A549 treated with ZK216348 at 1 μM for 4 hours (cell line): ENCODE data around the gene LYPLA2. TPM values are rescaled to one million over a fixed set of nuclear protein-coding genes. Genes with fewer than 3 reads are reported as not detected.

ENCODE experiments used
- total RNA-seq: library from RNA; stranded (reverse); fragments of 200-300 nt; extraction: Qiagen RNA extraction; gene quantifications from 5 replicates; pipeline ENCODE4 v1.2.3, GENCODE V29; 2022; ENCODE audit warnings: low read depth

The LYPLA2 gene
- total RNA-seq: 46.7 to 62.0 TPM (median 56.5 TPM) in 5 replicates

DNA sequence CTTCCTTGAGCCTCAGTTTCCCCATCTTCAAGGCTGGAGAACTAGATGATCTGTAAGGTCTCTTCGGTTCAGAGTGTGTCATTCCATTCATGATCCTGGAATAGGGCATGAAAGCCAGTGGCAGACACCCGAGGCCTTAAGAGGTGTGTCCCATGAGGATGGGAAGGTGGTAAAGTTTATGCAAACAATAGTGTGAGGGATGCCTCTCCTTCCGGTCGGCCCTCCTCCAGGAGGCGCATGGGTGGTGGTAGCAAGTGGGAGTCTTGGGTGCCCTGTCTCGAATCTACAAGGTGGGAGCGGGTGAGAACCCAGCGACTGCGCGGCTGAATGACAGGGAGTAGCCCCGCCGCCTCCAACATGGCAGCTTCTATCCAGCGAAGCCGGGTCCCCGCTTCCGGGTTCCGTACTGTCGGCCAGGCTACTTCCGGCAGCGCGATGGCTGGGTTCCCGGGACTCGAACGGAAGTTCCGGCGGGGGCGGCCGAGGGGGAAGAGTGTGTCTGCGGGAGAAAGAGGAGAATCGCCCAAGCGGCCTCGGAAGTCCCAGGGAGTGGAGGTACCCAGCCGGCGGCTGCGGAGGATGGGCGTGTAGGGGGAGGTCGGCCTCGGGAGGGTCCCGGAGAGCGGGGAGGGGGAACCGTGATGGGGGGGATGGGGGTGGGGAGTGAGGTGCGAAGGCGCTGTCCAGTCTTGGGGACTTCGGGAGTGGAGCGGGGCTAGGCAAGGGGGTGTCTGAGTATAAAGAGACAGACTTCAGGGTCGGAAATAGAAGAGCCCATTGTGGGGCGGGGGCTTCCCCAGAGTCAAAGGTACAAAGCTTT lies at the start of gene LYPLA2:
LYPLA2 (plus strand) TSS at position 450 of the 820 bp plus-strand sequence. CDS start 1,538 bp downstream, outside the sequence.

GRCh38 chr1:23743287-23744152 lies 47.4 kb upstream of the LYPLA2 start, which contains the start of gene ELOA:
ELOA (plus strand) TSS chr1:23743471; CDS start chr1:23743504, 33 bp downstream.

DNA sequence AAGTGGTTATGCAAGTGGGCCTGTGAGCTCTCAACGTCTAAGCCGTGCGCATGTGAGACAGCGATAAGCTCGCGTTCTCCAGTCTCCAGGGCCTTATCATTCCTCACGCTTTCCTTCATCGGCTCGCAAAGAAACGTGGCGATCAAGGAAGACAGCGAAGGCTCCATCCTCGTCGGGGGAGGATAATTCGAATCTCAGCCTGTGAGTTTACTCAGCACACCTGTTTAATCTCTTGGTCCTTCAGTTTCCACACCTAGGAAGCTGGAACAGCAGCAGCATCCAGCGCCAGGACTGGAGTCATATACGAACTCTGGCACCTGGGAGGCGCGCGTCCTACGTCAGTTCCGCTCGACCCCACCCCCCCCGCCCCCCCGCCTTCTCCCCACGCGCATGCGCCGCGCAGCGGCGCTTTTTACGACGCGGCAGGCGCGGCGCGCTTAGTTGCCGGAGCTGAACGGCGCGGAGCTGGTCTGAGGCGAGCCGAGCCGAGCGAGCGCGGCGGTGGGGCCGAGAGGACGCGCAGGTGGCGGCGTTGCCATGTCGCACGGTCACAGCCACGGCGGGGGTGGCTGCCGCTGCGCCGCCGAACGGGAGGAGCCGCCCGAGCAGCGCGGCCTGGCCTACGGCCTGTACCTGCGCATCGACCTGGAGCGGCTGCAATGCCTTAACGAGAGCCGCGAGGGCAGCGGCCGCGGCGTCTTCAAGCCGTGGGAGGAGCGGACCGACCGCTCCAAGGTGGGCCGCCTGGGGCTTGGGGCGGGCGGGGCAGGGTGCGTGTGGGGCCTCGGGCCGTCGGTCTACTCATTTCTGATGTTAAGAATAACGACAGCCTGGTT lies 12.7 kb upstream of the LYPLA2 start, which contains the start of gene PITHD1:
PITHD1 (plus strand) TSS at position 440 of the 836 bp plus-strand sequence; CDS start at position 538, 98 bp downstream.

DNA sequence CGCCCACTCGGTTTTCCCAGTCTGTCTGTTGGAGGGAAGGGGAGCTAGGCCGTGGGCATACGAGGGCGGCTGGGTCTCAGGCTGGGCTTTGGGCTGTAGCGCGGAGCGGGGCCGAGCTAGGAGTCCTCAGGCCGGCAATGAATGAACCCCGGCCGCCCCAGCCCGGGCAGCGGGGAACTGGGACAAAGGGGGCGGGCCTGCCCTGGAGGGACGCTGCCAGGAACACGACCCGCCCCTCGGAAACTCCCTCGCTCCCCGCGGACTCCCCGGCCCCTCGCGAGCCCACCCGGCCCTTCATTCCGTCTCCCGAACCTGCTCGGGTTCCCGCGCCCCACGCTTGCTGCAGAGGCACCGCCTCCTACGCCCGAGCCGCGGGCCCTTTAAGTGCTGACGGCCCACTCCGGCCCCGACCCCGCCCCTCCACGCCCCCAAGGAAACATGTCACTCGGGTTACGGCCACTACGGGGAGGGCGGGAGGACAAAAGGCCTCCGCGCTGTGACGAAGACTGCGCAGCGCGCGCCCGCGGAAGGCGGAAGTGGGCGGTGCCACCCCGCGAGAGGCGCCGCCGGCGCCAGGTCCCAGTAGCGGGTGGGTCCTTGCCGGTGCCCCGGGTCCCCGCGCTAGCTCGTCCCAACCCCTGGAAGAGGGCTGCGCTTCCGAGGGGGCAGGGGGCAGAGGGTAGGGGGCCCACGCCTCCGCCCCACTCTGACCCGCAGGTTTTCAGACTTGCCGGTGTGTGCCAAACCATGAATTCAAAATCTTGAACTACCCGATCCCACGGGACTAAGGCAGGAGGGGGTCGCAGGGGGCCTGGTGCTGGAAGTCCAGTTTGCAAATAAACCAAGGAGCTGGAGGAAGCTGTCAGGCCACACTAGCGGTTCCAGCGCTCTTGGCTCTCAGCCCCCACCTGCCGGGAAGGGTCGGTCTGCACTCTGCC lies 9.7 kb downstream of the LYPLA2 start, which contains the start of gene GALE:
GALE (minus strand) TSS at position 355 of the 938 bp plus-strand sequence. CDS start 1,747 bp downstream, outside the sequence.

GRCh38 chr1:23825076-23825761 lies 34.3 kb downstream of the LYPLA2 start, which contains the start of gene HMGCL:
HMGCL (minus strand) TSS chr1:23825429; CDS start chr1:23825415, 14 bp downstream.

Other genes starting within 250 kb of the LYPLA2 start
- gene ID3, start 231.6 kb upstream of the LYPLA2 start, total RNA-seq: 230 to 501 TPM (median 359 TPM) in 5 replicates
- gene RPL11, start 99.3 kb upstream of the LYPLA2 start, total RNA-seq: 1,347 to 1,706 TPM (median 1,388 TPM) in 5 replicates
- gene ELOA, start 47.7 kb upstream of the LYPLA2 start, total RNA-seq: 26.2 to 30.9 TPM (median 29.8 TPM) in 5 replicates
- 32.1 to 36.3 TPM (median 34.7 TPM) in 5 replicates for gene PITHD1, start 12.7 kb upstream of the LYPLA2 start, total RNA-seq
- gene GALE, start 9.6 kb downstream of the LYPLA2 start, total RNA-seq: 64.6 to 71.1 TPM (median 69.7 TPM) in 5 replicates
- gene HMGCL, start 34.3 kb downstream of the LYPLA2 start, total RNA-seq: 11.5 to 13.9 TPM (median 13.2 TPM) in 5 replicates
- 7.8 to 10.6 TPM (median 10.1 TPM) in 5 replicates for gene FUCA1, start 77.1 kb downstream of the LYPLA2 start, total RNA-seq
- not detected in 5 replicates for gene CNR2, start 122.2 kb downstream of the LYPLA2 start, total RNA-seq
- gene PNRC2, start 168.7 kb downstream of the LYPLA2 start, total RNA-seq: 33.3 to 43.8 TPM (median 41.5 TPM) in 5 replicates
- gene SRSF10, start 189.2 kb downstream of the LYPLA2 start, total RNA-seq: 70.2 to 112 TPM (median 95.3 TPM) in 5 replicates